GM18858 (cell line): ENCODE measurements around the gene FAM111A.
"Not testable (repeated sequence)": the region's sequence is repeated elsewhere in the genome, so short reads cannot be mapped to it uniquely, and the experiment has no call there.

ENCODE experiments used
- ATAC-seq: cut with Tn5 transposase; IDR thresholded peaks from one replicate; pipeline ENCODE4 v1.9.1; 2021; ENCODE audit not compliant: unreplicated experiment

Gene FAM111A

DNA sequence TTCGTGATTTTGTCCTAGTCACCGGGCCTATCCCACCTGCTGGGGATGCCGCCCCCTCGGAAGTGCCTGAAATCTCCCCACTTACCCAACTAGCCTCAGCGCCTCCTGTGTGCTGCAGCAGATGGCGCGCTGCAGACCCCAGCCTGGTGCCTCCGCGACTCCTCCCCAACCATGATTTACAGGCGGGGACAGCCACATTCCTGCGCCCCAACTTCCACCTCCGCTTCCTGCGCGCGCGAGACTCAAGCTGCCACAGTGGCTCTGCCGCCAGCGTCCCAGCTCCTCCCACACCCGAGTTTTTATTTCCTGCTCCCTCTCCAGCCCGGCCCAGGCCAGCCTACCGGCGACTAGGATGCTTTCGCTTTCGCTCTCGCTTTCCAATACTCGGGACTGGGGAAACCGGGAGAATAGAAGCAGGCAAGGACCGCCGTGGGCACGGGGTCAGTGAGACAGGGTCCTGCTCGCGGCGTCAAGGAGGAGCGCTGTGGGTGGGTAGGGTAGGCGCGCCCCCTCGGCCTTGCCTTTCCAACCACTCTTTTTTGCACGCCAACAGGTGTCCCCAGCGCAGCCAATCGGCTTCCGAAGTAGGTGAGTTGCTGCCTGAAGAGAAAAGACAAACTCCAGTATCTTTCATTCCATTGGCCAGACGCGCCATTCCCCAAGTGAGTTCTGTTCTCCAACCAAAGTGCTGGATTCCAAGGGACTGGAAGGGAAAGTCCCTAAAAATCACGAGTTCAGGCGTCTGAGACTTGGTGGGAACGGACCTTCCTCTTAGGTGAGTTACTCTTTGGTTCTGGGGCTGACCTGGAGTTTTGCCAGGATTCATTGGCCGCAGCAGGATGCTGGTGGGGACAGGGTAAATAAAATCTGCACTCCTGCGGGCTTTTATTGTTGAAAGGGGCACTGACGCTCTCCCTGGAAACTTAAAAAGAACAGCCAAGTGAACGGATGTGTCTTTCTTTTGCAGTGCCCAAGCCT is at the start of gene FAM111A:
TSS of gene FAM111A (plus strand) at position 327 of the 978 bp plus-strand sequence. CDS start 6,017 bp downstream, outside the sequence.
- peak; percentile 57 for ATAC-seq

DNA sequence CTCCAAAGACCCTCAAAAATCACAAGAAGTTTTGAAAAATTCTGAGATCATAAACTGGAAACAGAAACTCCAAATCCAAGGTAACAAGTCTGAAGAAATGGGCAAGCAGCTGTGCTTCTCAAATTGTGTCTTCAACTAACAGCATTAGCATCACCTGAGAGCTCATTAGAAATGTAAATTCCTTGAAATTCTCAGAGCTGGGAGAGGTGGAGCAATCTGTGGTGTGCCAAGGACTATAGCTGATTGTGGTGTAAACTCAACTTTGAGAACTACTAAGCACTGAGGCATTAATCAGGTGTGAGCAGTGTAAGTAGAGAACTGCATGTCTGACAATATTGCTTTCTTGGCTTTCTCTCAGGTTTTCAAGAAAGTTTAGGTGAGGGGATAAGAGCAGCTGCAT is 49.1 kb upstream of the FAM111A start:
- not testable (repeated sequence) for ATAC-seq

- ATAC-seq, result peak; percentile 86
Measured at GRCh38 chr11:59095225-59095624, 47.4 kb upstream of the FAM111A start.

- ATAC-seq, result not testable (repeated sequence)
Measured at GRCh38 chr11:59095972-59096575, 46.6 kb upstream of the FAM111A start.

GRCh38 chr11:59097113-59097708 is 45.4 kb upstream of the FAM111A start:
- peak; percentile 37 for ATAC-seq

DNA sequence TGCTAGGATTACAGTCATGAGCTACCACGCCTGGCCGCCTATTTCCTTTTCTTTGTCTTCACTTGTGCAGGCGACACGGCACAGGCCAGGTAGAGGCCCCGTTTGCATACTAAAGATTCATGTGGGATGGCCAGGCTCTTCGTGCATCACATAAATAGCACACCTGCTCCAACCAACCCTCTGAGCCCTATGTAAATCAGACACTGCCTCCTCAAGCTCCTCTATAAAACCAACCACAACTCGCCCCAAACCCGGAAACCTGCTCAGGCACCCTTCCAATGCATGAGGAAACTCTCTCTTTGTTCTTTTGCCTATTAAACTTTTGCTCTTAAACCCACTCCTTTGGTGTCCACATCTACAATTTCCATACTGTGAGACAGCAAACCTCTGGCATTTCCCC is 44.7 kb upstream of the FAM111A start:
- not testable (repeated sequence) for ATAC-seq

DNA sequence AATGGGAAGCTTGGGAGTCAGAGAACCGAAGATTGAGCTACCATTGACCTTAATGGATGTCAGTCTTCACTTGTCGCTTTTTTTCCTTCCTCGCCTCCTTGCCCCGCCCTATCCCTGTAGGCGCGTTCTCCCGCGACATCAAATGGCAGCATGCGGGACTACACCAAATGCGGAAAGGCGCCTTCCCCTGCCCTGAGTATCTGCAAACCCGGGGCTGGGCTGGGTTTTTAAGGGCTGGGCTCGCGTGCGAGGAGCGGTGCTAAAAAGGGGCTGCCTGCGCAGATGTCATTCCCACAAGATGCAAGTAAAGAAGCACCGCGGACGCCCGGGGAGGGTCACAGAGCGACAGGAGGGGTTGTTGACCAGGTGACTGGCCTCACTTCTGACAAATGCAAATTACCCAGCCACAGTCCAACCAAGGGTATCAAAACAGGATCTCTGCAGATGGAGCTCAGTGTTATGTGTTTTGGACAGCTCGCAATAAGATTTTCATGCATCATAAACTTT is 40.3 kb upstream of the FAM111A start:
- peak; percentile 45 for ATAC-seq

DNA sequence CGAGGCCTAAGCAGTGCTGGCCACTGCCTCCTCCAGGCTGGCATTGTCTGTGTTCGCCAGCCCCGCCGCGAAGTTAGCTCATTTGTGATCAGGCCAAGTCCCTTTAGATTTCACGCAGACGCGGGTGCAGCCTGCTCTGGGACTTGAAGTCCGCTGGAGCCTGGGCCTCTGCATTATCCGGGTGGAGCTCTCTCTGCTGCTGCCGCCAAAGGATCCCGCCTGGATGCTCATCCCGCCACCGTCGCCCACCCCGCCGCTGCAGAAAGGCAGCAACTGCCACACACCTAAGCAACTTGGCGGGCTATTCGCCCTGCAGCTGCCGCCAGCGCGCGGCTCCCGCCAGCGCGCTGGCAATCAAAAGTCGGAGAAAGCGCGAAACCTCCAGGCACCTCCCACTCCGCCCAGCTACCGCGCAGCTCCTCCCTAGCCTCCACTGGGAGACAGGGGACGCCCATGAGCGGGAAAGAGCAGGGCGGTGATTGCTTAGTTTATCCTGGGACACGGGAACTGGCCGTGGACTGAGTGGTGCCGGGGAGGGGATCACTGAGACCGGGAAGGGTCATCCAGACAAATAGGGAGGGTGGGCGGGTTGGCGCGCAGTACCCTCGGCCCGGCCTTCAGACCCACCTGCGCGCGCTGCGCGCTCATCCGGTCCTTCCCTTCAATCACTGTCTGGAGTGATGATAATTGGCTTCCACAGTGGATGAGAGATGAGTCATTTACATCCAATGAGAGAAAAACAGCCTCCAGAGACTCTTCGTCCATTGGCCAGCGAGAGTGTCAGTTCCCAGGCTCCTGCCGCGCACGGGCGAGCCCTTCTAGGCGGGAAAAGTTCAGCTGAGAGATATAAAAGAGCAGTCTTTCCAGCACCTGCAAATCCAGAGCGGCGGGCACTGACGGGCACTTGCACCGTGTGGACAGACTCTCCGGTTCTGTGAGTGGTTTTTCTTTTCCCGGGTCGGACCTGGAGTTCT is 36.0 kb upstream of the FAM111A start, which contains the start of gene FAM111B:
TSS of gene FAM111B (plus strand) at position 875 of the 974 bp plus-strand sequence. CDS start 2,389 bp downstream, outside the sequence.
- peak; percentile 72 for ATAC-seq

- peak; percentile 22 for ATAC-seq
Measured at GRCh38 chr11:59107721-59108120, 34.9 kb upstream of the FAM111A start.

DNA sequence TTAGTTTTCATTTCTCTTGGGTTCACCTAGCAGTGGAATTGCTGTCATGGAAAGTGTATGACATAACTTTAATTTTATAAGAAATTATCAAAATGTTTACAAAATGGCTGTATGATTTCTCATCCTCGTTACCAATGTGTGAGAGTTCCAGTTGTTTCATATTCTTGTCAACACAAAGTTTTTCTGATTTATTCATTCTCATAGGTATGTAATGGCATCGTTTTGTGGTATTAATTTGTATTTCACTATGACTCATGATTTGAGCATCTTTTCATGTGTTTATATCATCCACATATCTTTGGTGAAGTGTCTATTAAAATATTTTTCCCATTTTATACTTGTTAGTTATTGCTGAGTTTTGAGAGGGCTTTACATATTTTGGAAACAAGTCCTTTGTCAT is 30.2 kb upstream of the FAM111A start:
- ATAC-seq, result no peak

GRCh38 chr11:59114344-59114743 is 28.3 kb upstream of the FAM111A start:
- ATAC-seq, result no peak

GRCh38 chr11:59115553-59115952 is 27.1 kb upstream of the FAM111A start:
- ATAC-seq, result no peak

- no peak for ATAC-seq
Measured at GRCh38 chr11:59117774-59118173, 24.9 kb upstream of the FAM111A start.

- ATAC-seq, result no peak
Measured at GRCh38 chr11:59119826-59120225, 22.8 kb upstream of the FAM111A start.

DNA sequence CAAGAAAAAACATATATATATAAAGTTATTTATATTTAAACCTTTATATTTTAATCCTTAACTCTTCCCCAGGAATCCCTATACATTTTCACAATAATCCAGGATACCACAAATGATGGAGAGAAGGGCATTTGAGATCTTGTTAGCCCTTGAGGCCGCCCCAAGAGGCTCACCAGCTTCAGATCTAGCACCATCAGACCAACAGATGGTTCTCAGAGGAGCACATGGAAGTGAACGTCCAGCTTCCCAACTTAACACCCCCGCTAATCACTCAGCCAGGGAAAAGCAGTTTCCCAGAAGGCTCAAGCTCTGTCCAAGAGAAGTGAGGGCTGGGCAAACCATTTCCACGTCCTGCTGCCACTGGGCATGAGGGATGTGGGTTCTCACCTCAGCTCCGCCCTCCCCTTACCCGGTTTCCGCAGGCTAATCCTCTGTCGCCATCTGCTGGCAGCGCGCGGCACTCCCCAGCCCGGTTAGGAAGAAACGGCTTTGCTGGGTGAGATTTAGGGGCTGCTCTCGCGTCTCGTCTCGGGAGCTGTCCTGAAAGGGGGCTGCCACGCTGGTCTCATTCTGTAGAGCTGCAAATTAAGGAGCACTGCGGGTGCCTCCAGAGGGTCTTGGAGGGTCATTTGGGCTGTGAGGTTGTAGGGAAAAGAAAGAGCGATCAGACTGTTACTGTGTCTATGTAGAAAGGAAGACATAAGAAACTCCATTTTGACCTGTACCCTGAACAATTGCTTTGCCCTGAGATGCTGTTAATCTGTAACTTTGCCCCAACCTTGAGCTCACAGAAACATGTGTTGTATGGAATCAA is 6.8 kb upstream of the FAM111A start:
- peak; percentile 83 for ATAC-seq

DNA sequence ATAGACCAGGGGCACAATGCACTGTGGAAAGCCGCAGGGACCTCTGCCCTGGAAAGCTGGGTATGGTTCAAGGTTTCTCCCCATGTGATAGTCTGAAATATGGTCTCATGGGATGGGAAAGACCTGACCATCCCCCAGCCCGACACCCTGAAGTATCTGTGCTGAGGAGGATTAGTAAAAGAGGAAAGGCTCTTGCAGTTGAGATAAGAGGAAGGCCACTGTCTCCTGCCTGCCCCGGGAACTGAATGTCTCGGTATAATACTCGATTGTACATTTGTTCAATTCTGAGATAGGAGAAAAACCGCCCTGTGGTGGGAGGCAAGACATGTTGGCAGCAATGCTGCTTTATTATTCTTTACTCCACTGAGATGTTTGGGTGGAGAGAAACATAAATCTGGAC is 6.1 kb upstream of the FAM111A start:
- not testable (repeated sequence) for ATAC-seq

GRCh38 chr11:59137190-59137589 is 5.5 kb upstream of the FAM111A start:
- no peak for ATAC-seq

DNA sequence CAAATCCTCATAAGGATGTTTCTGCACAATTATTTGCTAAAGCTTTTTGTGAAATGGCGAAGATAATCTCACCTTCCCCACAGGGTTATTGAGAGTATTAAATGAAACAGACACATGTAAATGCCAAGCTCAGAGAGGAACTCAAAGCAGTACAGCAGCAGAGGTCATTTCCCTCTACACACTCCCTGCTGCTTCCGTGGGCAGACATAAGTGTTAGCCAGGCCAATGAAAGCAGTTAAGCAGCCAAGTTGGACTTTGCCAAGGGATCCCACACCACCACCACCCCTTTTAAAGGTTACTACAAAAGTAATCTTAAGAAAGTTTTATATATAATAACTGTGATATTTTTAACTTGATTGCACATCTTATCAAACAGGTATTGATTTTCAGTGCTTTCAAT is 4.0 kb upstream of the FAM111A start:
- ATAC-seq, result no peak

DNA sequence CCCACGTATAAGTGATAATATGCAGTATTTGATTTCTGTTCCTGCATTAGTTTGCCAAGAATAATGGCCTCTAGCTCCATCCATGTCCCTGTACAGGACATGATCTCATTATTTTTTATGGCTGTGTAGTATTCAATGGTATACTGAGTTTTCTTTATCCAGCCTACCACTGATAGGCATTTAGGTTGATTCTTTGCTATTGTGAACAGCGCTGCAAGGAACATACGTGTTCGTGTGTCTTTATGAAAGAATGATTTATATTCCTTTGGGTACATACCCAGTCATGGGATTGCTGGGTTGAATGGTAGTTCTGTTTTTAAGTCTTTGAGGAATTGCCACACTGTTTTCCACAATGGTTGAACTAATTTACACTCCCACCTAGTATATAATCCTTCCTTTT is 1.5 kb upstream of the FAM111A start:
- no peak for ATAC-seq
